Suprapubic skin (tissue), 4 donors: ENCODE data around the gene JADE3. TPM values are rescaled to one million over a fixed set of nuclear protein-coding genes. Genes with fewer than 3 reads are reported as not detected.

Experiments
- DNase-seq, 2 donors: peaks; one replicate each; pipeline ENCODE4 v3.0.0-alpha.2; 2019; ENCODE audit warnings: low spot score in 2 of 2
- H3K27ac ChIP-seq: fragments of 200-600 bp; sonication (generic); one replicate; pipeline ENCODE4 v1.5.1; 2019
- H3K27me3 ChIP-seq: fragments of 200-600 bp; sonication (generic); one replicate; pipeline ENCODE4 v1.5.1; 2019
- H3K36me3 ChIP-seq: fragments of 200-600 bp; sonication (generic); one replicate; pipeline ENCODE4 v1.5.1; 2019
- H3K4me1 ChIP-seq: fragments of 200-600 bp; sonication (generic); one replicate; pipeline ENCODE4 v1.5.1; 2019
- H3K4me3 ChIP-seq: fragments of 200-600 bp; sonication (generic); one replicate; pipeline ENCODE4 v1.5.1; 2019; ENCODE audit warnings: mild to moderate bottlenecking
- H3K9me3 ChIP-seq: fragments of 200-600 bp; sonication (generic); one replicate; pipeline ENCODE4 v1.5.1; 2019
- EP300 ChIP-seq: sonication (generic); formaldehyde crosslinking; IDR thresholded peaks from one replicate; pipeline ENCODE4 v1.6.1; 2017; ENCODE audit warnings: antibody characterized with exemption
- POLR2A ChIP-seq, 2 donors: fragments of 450-650 bp; IDR thresholded peaks; one replicate each; pipeline ENCODE4 v1.6.1; 2017; ENCODE audit warnings: antibody characterized with exemption in 2 of 2, mild to moderate bottlenecking in 2 of 2, moderate library complexity in 2 of 2
- POLR2AphosphoS5 ChIP-seq, 3 donors: sonication (generic); formaldehyde crosslinking; IDR thresholded peaks; one replicate each; pipeline ENCODE4 v1.6.1; 2017; ENCODE audit warnings: antibody characterized with exemption in 3 of 3
- WGBS: methylation state at CpG from one replicate; pipeline ENCODE4 v1.1.5; 2018; 5-methylcytosine and 5-hydroxymethylcytosine counted together
- total RNA-seq, 4 donors: library from RNA; depleted of rRNA; stranded (reverse); fragments of >200 nt; gene quantifications; one replicate each; pipeline ENCODE4 v1.1.0, GENCODE V29; 2016
- TF ChIP-seq, protein P1 (sequence below), 2 donors: fragments of 200-600 bp in 1 of 2; fragments of 450-650 bp in 1 of 2; sonication (generic) in 1 of 2; IDR thresholded peaks; one replicate each; pipeline ENCODE4 v1.5.1; 2016 to 2019; ENCODE audit warnings: antibody characterized with exemption in 2 of 2, mild to moderate bottlenecking in 1 of 2, moderate library complexity in 1 of 2

JADE3 gene
- total RNA-seq, 4 donors from 2014 or later = 3.6 to 6.2 (median 5.1) TPM

DNA sequence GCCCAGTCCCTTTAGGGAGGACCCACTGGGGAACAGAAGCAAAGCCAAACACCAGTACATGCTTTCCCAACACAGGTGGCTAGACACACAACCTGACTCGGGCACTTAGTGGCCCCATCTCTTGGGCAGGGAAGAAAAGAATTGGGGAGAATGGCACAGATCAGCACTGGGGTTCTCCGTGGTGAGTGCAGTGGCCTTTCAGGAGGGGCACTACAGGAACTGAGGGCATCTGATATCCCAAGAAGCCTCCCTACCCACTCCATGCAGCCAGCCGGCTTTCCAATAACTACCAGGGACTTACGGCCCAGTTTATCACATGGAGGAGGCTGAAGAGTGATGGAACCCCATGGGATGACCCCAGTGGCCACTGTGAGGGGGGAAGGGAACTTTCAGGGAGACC, 189.0 kb downstream of the JADE3 start:
- Histone ChIP-seq H3K4me3 (no peak overlapping the region), H3K9me3 (no peaks in the 10 kb centered on the region), H3K36me3 (no peaks in the 10 kb centered on the region), H3K27ac (no peak overlapping the region), H3K4me1 (no peaks in the 10 kb centered on the region), H3K27me3 (no peaks in the 10 kb centered on the region)
- WGBS = 94% methylated on average over 2 of the region's 4 CpGs
- DNase-seq = no peak
- TF ChIP-seq, protein P1, sequence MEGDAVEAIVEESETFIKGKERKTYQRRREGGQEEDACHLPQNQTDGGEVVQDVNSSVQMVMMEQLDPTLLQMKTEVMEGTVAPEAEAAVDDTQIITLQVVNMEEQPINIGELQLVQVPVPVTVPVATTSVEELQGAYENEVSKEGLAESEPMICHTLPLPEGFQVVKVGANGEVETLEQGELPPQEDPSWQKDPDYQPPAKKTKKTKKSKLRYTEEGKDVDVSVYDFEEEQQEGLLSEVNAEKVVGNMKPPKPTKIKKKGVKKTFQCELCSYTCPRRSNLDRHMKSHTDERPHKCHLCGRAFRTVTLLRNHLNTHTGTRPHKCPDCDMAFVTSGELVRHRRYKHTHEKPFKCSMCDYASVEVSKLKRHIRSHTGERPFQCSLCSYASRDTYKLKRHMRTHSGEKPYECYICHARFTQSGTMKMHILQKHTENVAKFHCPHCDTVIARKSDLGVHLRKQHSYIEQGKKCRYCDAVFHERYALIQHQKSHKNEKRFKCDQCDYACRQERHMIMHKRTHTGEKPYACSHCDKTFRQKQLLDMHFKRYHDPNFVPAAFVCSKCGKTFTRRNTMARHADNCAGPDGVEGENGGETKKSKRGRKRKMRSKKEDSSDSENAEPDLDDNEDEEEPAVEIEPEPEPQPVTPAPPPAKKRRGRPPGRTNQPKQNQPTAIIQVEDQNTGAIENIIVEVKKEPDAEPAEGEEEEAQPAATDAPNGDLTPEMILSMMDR (IDR thresholded peaks at IDR 0.05) = no peak
- TF ChIP-seq POLR2A (IDR thresholded peaks at IDR 0.05) (no peak), EP300 (no peak), POLR2AphosphoS5 (IDR thresholded peaks at IDR 0.05) (no peak)

Other genes starting within 250 kb of the JADE3 start
- 1 to 10 TPM; 3.1 to 7.4 (median 6.2) TPM for gene SLC9A7, start 153.3 kb upstream of the JADE3 start, total RNA-seq
- 1 to 10 TPM; 5.1 to 8.3 (median 6.3) TPM for gene RP2, start 75.4 kb upstream of the JADE3 start, total RNA-seq
- 1 to 10 TPM in 2 of 4 donors, under 1 TPM in 1, not detected in 1; 0.29 to 1.8 (median 1.5) TPM for gene RGN, start 166.0 kb downstream of the JADE3 start, total RNA-seq
- 10 to 100 TPM; 28.0 to 67.3 (median 51.7) TPM for gene NDUFB11, start 232.3 kb downstream of the JADE3 start, total RNA-seq
- 10 to 100 TPM; 27.9 to 33.1 (median 30.2) TPM for gene RBM10, start 232.8 kb downstream of the JADE3 start, total RNA-seq